GM23338 (cell line): Measurements from ENCODE around the gene KANK3. TPM values are rescaled to one million over a fixed set of nuclear protein-coding genes. Genes with fewer than 3 reads are reported as not detected.

Experiments
- ATAC-seq: fragments of 200-7000 bp; cut with Tn5 transposase; 3 replicates; pipeline ENCODE4 v1.9.1; 2020
- DNase-seq: peaks from one replicate; pipeline ENCODE4 v3.0.0-alpha.2; 2015; ENCODE audit warnings: low spot score
- H2AFZ ChIP-seq: fragments of 200-600 bp; sonication (generic); 2 replicates; pipeline ENCODE4 v1.8.0; 2016; ENCODE audit warnings: antibody characterized with exemption, mild to moderate bottlenecking, moderate library complexity
- H3F3A ChIP-seq: fragments of 200-600 bp; sonication (generic); replicated peaks from 2 replicates; pipeline ENCODE4 v1.8.0; 2017; ENCODE audit warnings: antibody characterized with exemption, mixed run types, low read depth
- H3K27ac ChIP-seq: fragments of 200-600 bp; sonication (generic); 2 replicates; pipeline ENCODE4 v1.6.1; 2016; ENCODE audit warnings: low read depth
- H3K27me3 ChIP-seq: fragments of 200-600 bp; sonication (generic); 2 replicates; pipeline ENCODE4 v1.8.0; 2016; ENCODE audit warnings: mild to moderate bottlenecking, mixed run types, moderate library complexity; ENCODE audit not compliant: insufficient read depth
- H3K36me3 ChIP-seq: fragments of 200-600 bp; sonication (generic); 2 replicates; pipeline ENCODE4 v1.8.0; 2016; ENCODE audit warnings: mild to moderate bottlenecking; ENCODE audit not compliant: insufficient read depth
- H3K4me1 ChIP-seq: fragments of 200-600 bp; sonication (generic); 2 replicates; pipeline ENCODE4 v1.8.0; 2016; ENCODE audit warnings: mild to moderate bottlenecking, moderate library complexity; ENCODE audit not compliant: insufficient read depth
- H3K4me2 ChIP-seq: fragments of 200-600 bp; sonication (generic); 2 replicates; pipeline ENCODE4 v1.7.1; 2017; ENCODE audit warnings: mixed run types
- H3K4me3 ChIP-seq: fragments of 200-600 bp; sonication (generic); 2 replicates; pipeline ENCODE4 v1.6.1; 2016; ENCODE audit warnings: mixed run types
- H3K79me2 ChIP-seq: fragments of 200-600 bp; sonication (generic); replicated peaks from 2 replicates; pipeline ENCODE4 v1.8.0; 2017; ENCODE audit warnings: mild to moderate bottlenecking; ENCODE audit not compliant: insufficient read depth
- H3K9me2 ChIP-seq: fragments of 200-600 bp; sonication (generic); 2 replicates; pipeline ENCODE4 v1.8.0; 2017; ENCODE audit not compliant: insufficient read depth
- H4K20me1 ChIP-seq: fragments of 200-600 bp; sonication (generic); replicated peaks from 2 replicates; pipeline ENCODE4 v1.8.0; 2017; ENCODE audit warnings: mild to moderate bottlenecking; ENCODE audit not compliant: insufficient read depth
- H3K27ac Mint-ChIP-seq: 2 replicates; pipeline ENCODE4 v1.8.0; 2020; ENCODE audit warnings: inconsistent platforms, mild to moderate bottlenecking, moderate library complexity, mixed read lengths
- H3K27me3 Mint-ChIP-seq: 3 replicates; pipeline ENCODE4 v1.8.0; 2022; ENCODE audit warnings: low read depth, mild to moderate bottlenecking, moderate library complexity, mixed read lengths, inconsistent platforms; ENCODE audit not compliant: insufficient read depth, poor library complexity
- H3K36me3 Mint-ChIP-seq: 3 replicates; pipeline ENCODE4 v1.8.0; 2021; ENCODE audit warnings: low read depth, mild to moderate bottlenecking, inconsistent platforms, moderate library complexity, mixed read lengths
- H3K4me1 Mint-ChIP-seq: 3 replicates; pipeline ENCODE4 v1.8.0; 2020; ENCODE audit warnings: mild to moderate bottlenecking, inconsistent platforms, mixed read lengths
- H3K4me3 Mint-ChIP-seq: 3 replicates; pipeline ENCODE4 v1.8.0; 2021; ENCODE audit warnings: moderate library complexity, mild to moderate bottlenecking, inconsistent platforms, mixed read lengths
- H3K9me3 Mint-ChIP-seq: 3 replicates; pipeline ENCODE4 v1.8.0; 2020; ENCODE audit warnings: moderate library complexity, mild to moderate bottlenecking, inconsistent platforms, mixed read lengths
- CREB1 ChIP-seq: fragments of 250-450 bp; sonication (Bioruptor Pico); IDR thresholded peaks from 2 replicates; pipeline ENCODE4 v1.5.0; 2020; ENCODE audit warnings: low read depth, mild to moderate bottlenecking, moderate library complexity
- EZH2 ChIP-seq: fragments of 200-600 bp; sonication (generic); IDR thresholded peaks from one replicate; pipeline ENCODE4 v1.8.0; 2017; ENCODE audit warnings: antibody characterized with exemption, mild to moderate bottlenecking, low read depth; ENCODE audit not compliant: unreplicated experiment
- EZH2phosphoT487 ChIP-seq: fragments of 200-600 bp; sonication (generic); IDR thresholded peaks from one replicate; pipeline ENCODE4 v1.8.1; 2018; ENCODE audit warnings: antibody characterized with exemption; ENCODE audit not compliant: unreplicated experiment
- POLR2AphosphoS5 ChIP-seq: IDR thresholded peaks from 2 replicates; pipeline ENCODE4 v1.6.1; 2016; ENCODE audit warnings: antibody characterized with exemption, low read depth
- polyA plus RNA-seq: library from polyadenylated mRNA; unstranded; fragments of >200 nt; fragmentation: Nextera tagmentation; extraction: Ambion mirVana; gene quantifications from 2 replicates; pipeline ENCODE4 v1.2.1, GENCODE V29; 2016
- total RNA-seq: library from RNA; depleted of rRNA; stranded (reverse); fragments of >200 nt; shearing (Covaris generic); gene quantifications from 2 replicates; pipeline ENCODE4 v1.2.3, GENCODE V29; 2014
- TF ChIP-seq, protein P1 (sequence below): IDR thresholded peaks from one replicate; pipeline ENCODE4 v1.6.1; 2018; ENCODE audit warnings: antibody characterized with exemption; ENCODE audit not compliant: unreplicated experiment
- TF ChIP-seq, protein P2 (sequence below): fragments of 250-450 bp; sonication (Bioruptor Pico); IDR thresholded peaks from 2 replicates; pipeline ENCODE4 v1.5.0; 2020; ENCODE audit warnings: mild to moderate bottlenecking, moderate library complexity
- TF ChIP-seq, protein P3 (sequence below): IDR thresholded peaks from 2 replicates; pipeline ENCODE4 v1.6.1; 2016; ENCODE audit warnings: antibody characterized with exemption

Gene KANK3
- total and polyA plus RNA-seq, 2 experiments from 2014 or later = 2.0 to 9.3 TPM

- no peaks in the 10 kb centered on the region for H3K36me3 ChIP-seq
- H3K9me3 Mint-ChIP-seq = no peaks in the 10 kb centered on the region
- no peak overlapping the region for H3K27ac Mint-ChIP-seq
- peaks cover 9% of the 10 kb centered on the region for H3K4me1 Mint-ChIP-seq
- ATAC-seq (no peak), DNase-seq (no peak)
- H3K79me2 ChIP-seq = peaks cover 14% of the 10 kb centered on the region
- H3K4me2 ChIP-seq = no peak overlapping the region
- H3K4me3 Mint-ChIP-seq = no peak overlapping the region
- no peak overlapping the region for H2AFZ ChIP-seq
- peaks cover 11% of the 10 kb centered on the region; the same call in 1 of the 2 replicates for H3K4me1 ChIP-seq
- H4K20me1 ChIP-seq = peaks cover 3% of the 10 kb centered on the region; the same call in 1 of the 2 replicates
- H3K9me2 ChIP-seq = no peaks in the 10 kb centered on the region
- peaks cover 51% of the 10 kb centered on the region for H3K36me3 Mint-ChIP-seq
- peaks cover 10% of the 10 kb centered on the region for H3F3A ChIP-seq
- H3K27ac ChIP-seq = no peak overlapping the region
- peaks cover 16% of the 10 kb centered on the region for H3K27me3 Mint-ChIP-seq
- H3K4me3 ChIP-seq = no peak overlapping the region
- no peaks in the 10 kb centered on the region for H3K27me3 ChIP-seq
- TF ChIP-seq, protein P1, sequence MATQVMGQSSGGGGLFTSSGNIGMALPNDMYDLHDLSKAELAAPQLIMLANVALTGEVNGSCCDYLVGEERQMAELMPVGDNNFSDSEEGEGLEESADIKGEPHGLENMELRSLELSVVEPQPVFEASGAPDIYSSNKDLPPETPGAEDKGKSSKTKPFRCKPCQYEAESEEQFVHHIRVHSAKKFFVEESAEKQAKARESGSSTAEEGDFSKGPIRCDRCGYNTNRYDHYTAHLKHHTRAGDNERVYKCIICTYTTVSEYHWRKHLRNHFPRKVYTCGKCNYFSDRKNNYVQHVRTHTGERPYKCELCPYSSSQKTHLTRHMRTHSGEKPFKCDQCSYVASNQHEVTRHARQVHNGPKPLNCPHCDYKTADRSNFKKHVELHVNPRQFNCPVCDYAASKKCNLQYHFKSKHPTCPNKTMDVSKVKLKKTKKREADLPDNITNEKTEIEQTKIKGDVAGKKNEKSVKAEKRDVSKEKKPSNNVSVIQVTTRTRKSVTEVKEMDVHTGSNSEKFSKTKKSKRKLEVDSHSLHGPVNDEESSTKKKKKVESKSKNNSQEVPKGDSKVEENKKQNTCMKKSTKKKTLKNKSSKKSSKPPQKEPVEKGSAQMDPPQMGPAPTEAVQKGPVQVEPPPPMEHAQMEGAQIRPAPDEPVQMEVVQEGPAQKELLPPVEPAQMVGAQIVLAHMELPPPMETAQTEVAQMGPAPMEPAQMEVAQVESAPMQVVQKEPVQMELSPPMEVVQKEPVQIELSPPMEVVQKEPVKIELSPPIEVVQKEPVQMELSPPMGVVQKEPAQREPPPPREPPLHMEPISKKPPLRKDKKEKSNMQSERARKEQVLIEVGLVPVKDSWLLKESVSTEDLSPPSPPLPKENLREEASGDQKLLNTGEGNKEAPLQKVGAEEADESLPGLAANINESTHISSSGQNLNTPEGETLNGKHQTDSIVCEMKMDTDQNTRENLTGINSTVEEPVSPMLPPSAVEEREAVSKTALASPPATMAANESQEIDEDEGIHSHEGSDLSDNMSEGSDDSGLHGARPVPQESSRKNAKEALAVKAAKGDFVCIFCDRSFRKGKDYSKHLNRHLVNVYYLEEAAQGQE = no peak
- TF ChIP-seq CREB1 (no peak), EZH2phosphoT487 (no peak)
Observed at GRCh38 chr19:8310342-8311055, 32.6 kb downstream of the KANK3 start.

- H3F3A ChIP-seq = peaks cover 14% of the 10 kb centered on the region
- peaks cover 17% of the 10 kb centered on the region for H3K79me2 ChIP-seq
- no peaks in the 10 kb centered on the region for H3K36me3 ChIP-seq
- peaks cover 14% of the 10 kb centered on the region for H3K27me3 Mint-ChIP-seq
- DNase-seq (no peak), ATAC-seq (no peak)
- H3K27ac Mint-ChIP-seq = peak overlapping the region; percentile 71; the same call in 1 of the 2 replicates
- H3K27ac ChIP-seq = peak overlapping the region; percentile 85
- peaks cover 3% of the 10 kb centered on the region; the same call in 1 of the 2 replicates for H4K20me1 ChIP-seq
- H3K4me1 ChIP-seq = peaks cover 11% of the 10 kb centered on the region; the same call in 1 of the 2 replicates
- H3K27me3 ChIP-seq = no peaks in the 10 kb centered on the region
- peak overlapping the region; percentile 90 for H3K4me3 Mint-ChIP-seq
- peak overlapping the region; percentile 91 for H3K4me3 ChIP-seq
- H3K9me3 Mint-ChIP-seq = no peaks in the 10 kb centered on the region
- peak overlapping the region; percentile 74 for H3K4me2 ChIP-seq
- peaks cover 47% of the 10 kb centered on the region for H3K36me3 Mint-ChIP-seq
- H3K4me1 Mint-ChIP-seq = peaks cover 13% of the 10 kb centered on the region
- no peak overlapping the region for H2AFZ ChIP-seq
- no peaks in the 10 kb centered on the region for H3K9me2 ChIP-seq
- TF ChIP-seq CREB1 (no peak), EZH2 (no peak), EZH2phosphoT487 (no peak), POLR2AphosphoS5 (no peak)
- TF ChIP-seq, protein P2, sequence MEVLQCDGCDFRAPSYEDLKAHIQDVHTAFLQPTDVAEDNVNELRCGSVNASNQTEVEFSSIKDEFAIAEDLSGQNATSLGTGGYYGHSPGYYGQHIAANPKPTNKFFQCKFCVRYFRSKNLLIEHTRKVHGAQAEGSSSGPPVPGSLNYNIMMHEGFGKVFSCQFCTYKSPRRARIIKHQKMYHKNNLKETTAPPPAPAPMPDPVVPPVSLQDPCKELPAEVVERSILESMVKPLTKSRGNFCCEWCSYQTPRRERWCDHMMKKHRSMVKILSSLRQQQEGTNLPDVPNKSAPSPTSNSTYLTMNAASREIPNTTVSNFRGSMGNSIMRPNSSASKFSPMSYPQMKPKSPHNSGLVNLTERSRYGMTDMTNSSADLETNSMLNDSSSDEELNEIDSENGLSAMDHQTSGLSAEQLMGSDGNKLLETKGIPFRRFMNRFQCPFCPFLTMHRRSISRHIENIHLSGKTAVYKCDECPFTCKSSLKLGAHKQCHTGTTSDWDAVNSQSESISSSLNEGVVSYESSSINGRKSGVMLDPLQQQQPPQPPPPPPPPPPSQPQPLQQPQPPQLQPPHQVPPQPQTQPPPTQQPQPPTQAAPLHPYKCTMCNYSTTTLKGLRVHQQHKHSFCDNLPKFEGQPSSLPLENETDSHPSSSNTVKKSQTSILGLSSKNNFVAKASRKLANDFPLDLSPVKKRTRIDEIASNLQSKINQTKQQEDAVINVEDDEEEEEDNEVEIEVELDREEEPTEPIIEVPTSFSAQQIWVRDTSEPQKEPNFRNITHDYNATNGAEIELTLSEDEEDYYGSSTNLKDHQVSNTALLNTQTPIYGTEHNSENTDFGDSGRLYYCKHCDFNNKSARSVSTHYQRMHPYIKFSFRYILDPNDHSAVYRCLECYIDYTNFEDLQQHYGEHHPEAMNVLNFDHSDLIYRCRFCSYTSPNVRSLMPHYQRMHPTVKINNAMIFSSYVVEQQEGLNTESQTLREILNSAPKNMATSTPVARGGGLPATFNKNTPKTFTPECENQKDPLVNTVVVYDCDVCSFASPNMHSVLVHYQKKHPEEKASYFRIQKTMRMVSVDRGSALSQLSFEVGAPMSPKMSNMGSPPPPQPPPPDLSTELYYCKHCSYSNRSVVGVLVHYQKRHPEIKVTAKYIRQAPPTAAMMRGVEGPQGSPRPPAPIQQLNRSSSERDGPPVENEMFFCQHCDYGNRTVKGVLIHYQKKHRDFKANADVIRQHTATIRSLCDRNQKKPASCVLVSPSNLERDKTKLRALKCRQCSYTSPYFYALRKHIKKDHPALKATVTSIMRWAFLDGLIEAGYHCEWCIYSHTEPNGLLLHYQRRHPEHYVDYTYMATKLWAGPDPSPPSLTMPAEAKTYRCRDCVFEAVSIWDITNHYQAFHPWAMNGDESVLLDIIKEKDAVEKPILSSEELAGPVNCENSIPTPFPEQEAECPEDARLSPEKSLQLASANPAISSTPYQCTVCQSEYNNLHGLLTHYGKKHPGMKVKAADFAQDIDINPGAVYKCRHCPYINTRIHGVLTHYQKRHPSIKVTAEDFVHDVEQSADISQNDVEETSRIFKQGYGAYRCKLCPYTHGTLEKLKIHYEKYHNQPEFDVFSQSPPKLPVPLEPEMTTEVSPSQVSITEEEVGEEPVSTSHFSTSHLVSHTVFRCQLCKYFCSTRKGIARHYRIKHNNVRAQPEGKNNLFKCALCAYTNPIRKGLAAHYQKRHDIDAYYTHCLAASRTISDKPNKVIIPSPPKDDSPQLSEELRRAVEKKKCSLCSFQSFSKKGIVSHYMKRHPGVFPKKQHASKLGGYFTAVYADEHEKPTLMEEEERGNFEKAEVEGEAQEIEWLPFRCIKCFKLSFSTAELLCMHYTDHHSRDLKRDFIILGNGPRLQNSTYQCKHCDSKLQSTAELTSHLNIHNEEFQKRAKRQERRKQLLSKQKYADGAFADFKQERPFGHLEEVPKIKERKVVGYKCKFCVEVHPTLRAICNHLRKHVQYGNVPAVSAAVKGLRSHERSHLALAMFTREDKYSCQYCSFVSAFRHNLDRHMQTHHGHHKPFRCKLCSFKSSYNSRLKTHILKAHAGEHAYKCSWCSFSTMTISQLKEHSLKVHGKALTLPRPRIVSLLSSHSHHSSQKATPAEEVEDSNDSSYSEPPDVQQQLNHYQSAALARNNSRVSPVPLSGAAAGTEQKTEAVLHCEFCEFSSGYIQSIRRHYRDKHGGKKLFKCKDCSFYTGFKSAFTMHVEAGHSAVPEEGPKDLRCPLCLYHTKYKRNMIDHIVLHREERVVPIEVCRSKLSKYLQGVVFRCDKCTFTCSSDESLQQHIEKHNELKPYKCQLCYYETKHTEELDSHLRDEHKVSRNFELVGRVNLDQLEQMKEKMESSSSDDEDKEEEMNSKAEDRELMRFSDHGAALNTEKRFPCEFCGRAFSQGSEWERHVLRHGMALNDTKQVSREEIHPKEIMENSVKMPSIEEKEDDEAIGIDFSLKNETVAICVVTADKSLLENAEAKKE (CRISPR knock-in tag) = no peak
- TF ChIP-seq, protein P3, sequence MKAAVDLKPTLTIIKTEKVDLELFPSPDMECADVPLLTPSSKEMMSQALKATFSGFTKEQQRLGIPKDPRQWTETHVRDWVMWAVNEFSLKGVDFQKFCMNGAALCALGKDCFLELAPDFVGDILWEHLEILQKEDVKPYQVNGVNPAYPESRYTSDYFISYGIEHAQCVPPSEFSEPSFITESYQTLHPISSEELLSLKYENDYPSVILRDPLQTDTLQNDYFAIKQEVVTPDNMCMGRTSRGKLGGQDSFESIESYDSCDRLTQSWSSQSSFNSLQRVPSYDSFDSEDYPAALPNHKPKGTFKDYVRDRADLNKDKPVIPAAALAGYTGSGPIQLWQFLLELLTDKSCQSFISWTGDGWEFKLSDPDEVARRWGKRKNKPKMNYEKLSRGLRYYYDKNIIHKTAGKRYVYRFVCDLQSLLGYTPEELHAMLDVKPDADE = no peak
Observed at GRCh38 chr19:8308891-8309291, 34.2 kb downstream of the KANK3 start.
